HCT116 (cell line): ENCODE data around the gene HINT1. TPM values are rescaled to one million over a fixed set of nuclear protein-coding genes. Genes with fewer than 3 reads are reported as not detected.

ENCODE experiments used
- ATAC-seq: fragments of 200-7000 bp; cut with Tn5 transposase; 2 replicates; pipeline ENCODE4 v1.9.1; 2020; ENCODE audit warnings: mild to moderate bottlenecking, moderate library complexity
- BruUV-seq: library from RNA; stranded (reverse); fragments of 400-500 nt; replicated peaks from 2 replicates; lab custom pipeline; 2021; lab: Mats Ljungman, UMichigan
- CTCF ChIA-PET: fragments of 300-600 bp; sonication (Branson Sonifier 250); formaldehyde crosslinking; loops from one replicate; lab custom pipeline; 2021; ENCODE audit warnings: antibody characterized with exemption; lab: Charles Lee
- POLR2A ChIA-PET: fragments of 300-600, 350-600 bp; sonication (Branson Sonifier 250); formaldehyde crosslinking; loops from one replicate; lab custom pipeline; 2021; ENCODE audit warnings: antibody characterized with exemption; lab: Charles Lee
- RAD21 ChIA-PET, 2 experiments: fragments of 300-600 bp; sonication (Branson Sonifier 250); formaldehyde crosslinking; loops; one replicate each; lab custom pipeline; 2023; ENCODE audit warnings: low total read pairs in 2 of 2; ENCODE audit not compliant: uncharacterized antibody in 2 of 2, unreplicated experiment in 2 of 2, low non-redundant PET in 1 of 2; lab: Charles Lee
- DNase-seq: peaks from one replicate; pipeline ENCODE4 v3.0.0-alpha.2; 2010; ENCODE audit warnings: low read depth, low spot score
- H2AFZ ChIP-seq: fragments of 200-600 bp; shearing (Covaris generic), sonication (generic); 2 replicates; pipeline ENCODE4 v1.6.1; 2017; ENCODE audit warnings: low read depth, mixed run types, mixed read lengths, antibody characterized with exemption, low read length; ENCODE audit not compliant: poor library complexity, severe bottlenecking
- H3K27ac ChIP-seq: 2 replicates; pipeline ENCODE4 v1.5.1; 2012; ENCODE audit warnings: low read depth, low read length
- H3K27me3 ChIP-seq: fragments of 200-600 bp; sonication (generic); 2 replicates; pipeline ENCODE4 v1.6.1; 2016; ENCODE audit warnings: mixed run types, low read length, mixed read lengths; ENCODE audit not compliant: insufficient read depth
- H3K36me3 ChIP-seq, 2 experiments: fragments of 200-500 bp in 1 of 2; fragments of 200-600 bp in 1 of 2; sonication (Bioruptor generic) in 1 of 2; sonication (generic) in 1 of 2; 2 replicates each; pipeline versions ENCODE4 v1.5.1 to v1.6.1; 2014 to 2016; ENCODE audit warnings: low read length in 2 of 2, inconsistent platforms in 1 of 2, mixed read lengths in 1 of 2, mixed run types in 1 of 2; ENCODE audit not compliant: insufficient read depth in 2 of 2, control insufficient read depth in 1 of 2
- H3K4me1 ChIP-seq, 2 experiments: fragments of 200-600 bp in 1 of 2; sonication (generic) in 1 of 2; 2 replicates each; pipeline versions ENCODE4 v1.5.1 to v1.6.1; 2012 to 2017; ENCODE audit warnings: low read length in 2 of 2, inconsistent platforms in 1 of 2, mild to moderate bottlenecking in 1 of 2, mixed read lengths in 1 of 2, mixed run types in 1 of 2, moderate library complexity in 1 of 2; ENCODE audit not compliant: insufficient read depth in 2 of 2, control insufficient read depth in 1 of 2
- H3K4me2 ChIP-seq: fragments of 200-600 bp; sonication (generic); 2 replicates; pipeline ENCODE4 v1.6.1; 2017; ENCODE audit warnings: mixed run types, low read length, mixed read lengths
- H3K4me3 ChIP-seq, 2 experiments: fragments of 200-600 bp in 1 of 2; sonication (generic) in 1 of 2; replicated peaks in 1 of 2; 2 replicates each; pipeline ENCODE4 v1.5.1; 2011 to 2016; ENCODE audit warnings: low read length in 2 of 2, control low read depth in 1 of 2, low read depth in 1 of 2, mild to moderate bottlenecking in 1 of 2, mixed read lengths in 1 of 2, mixed run types in 1 of 2
- H3K79me2 ChIP-seq: fragments of 200-600 bp; sonication (generic); 2 replicates; pipeline ENCODE4 v1.6.1; 2017; ENCODE audit warnings: mild to moderate bottlenecking, mixed run types, low read length, moderate library complexity, mixed read lengths; ENCODE audit not compliant: insufficient read depth
- H3K9ac ChIP-seq: fragments of 200-600 bp; sonication (generic); 2 replicates; pipeline ENCODE4 v1.6.1; 2016; ENCODE audit warnings: low read length, mixed read lengths
- H3K9me2 ChIP-seq: fragments of 200-600 bp; sonication (generic), shearing (Covaris generic); 2 replicates; pipeline ENCODE4 v1.6.1; 2017; ENCODE audit warnings: mixed run types, mild to moderate bottlenecking, moderate library complexity; ENCODE audit not compliant: insufficient read depth
- H3K9me3 ChIP-seq, 2 experiments: fragments of 200-500 bp in 1 of 2; fragments of 200-600 bp in 1 of 2; sonication (Bioruptor generic) in 1 of 2; sonication (generic) in 1 of 2; 2 replicates each; pipeline ENCODE4 v1.6.1; 2014 to 2017; ENCODE audit warnings: low read length in 2 of 2, mixed read lengths in 2 of 2, inconsistent platforms in 1 of 2, low read depth in 1 of 2, mild to moderate bottlenecking in 1 of 2, mixed run types in 1 of 2, moderate library complexity in 1 of 2; ENCODE audit not compliant: control insufficient read depth in 1 of 2, insufficient read depth in 1 of 2
- H4K20me1 ChIP-seq: fragments of 200-600 bp; sonication (generic), shearing (Covaris generic); 2 replicates; pipeline ENCODE4 v1.6.1; 2017; ENCODE audit warnings: mixed run types, mild to moderate bottlenecking, moderate library complexity; ENCODE audit not compliant: insufficient read depth
- CBX3 ChIP-seq: IDR thresholded peaks from 2 replicates; pipeline ENCODE4 v1.6.1; 2012; ENCODE audit warnings: low read depth
- CEBPB ChIP-seq: IDR thresholded peaks from 2 replicates; pipeline ENCODE4 v1.6.1; 2012; ENCODE audit warnings: low read depth
- CTCF ChIP-seq, 3 experiments: fragments of 200-600 bp in 1 of 3; sonication (generic) in 1 of 3; IDR thresholded peaks in 2 of 3; conservative IDR thresholded peaks in 1 of 3; 2 replicates each; pipeline ENCODE4 v1.5.1; 2012 to 2017; ENCODE audit warnings: low read depth in 2 of 3, low read length in 2 of 3, antibody characterized with exemption in 1 of 3, borderline replicate concordance in 1 of 3, control low read depth in 1 of 3, mild to moderate bottlenecking in 1 of 3, mixed read lengths in 1 of 3, mixed run types in 1 of 3, moderate library complexity in 1 of 3; ENCODE audit not compliant: insufficient read depth in 1 of 3
- EGR1 ChIP-seq: IDR thresholded peaks from 2 replicates; pipeline ENCODE4 v1.6.1; 2012; ENCODE audit warnings: low read depth
- ELF1 ChIP-seq: IDR thresholded peaks from 2 replicates; pipeline ENCODE4 v1.6.1; 2012; ENCODE audit warnings: low read depth, borderline replicate concordance
- EZH2phosphoT487 ChIP-seq: fragments of 200-600 bp; IDR thresholded peaks from 2 replicates; pipeline ENCODE4 v1.6.1; 2018; ENCODE audit warnings: antibody characterized with exemption, borderline replicate concordance
- JUND ChIP-seq: IDR thresholded peaks from 2 replicates; pipeline ENCODE4 v1.6.1; 2012
- POLR2A ChIP-seq: IDR thresholded peaks from 2 replicates; pipeline ENCODE4 v1.7.0; 2011; ENCODE audit warnings: borderline replicate concordance; ENCODE audit not compliant: insufficient read depth, insufficient read length; ENCODE audit errors: extremely low read depth
- POLR2AphosphoS5 ChIP-seq: IDR thresholded peaks from 2 replicates; pipeline ENCODE4 v1.6.1; 2011; ENCODE audit warnings: mild to moderate bottlenecking, low read depth, low read length, moderate library complexity
- SRF ChIP-seq: IDR thresholded peaks from 2 replicates; pipeline ENCODE4 v1.6.1; 2012; ENCODE audit warnings: low read depth
- TCF7L2 ChIP-seq: IDR thresholded peaks from 2 replicates; pipeline ENCODE4 v1.7.0; 2011; ENCODE audit warnings: borderline replicate concordance, inconsistent platforms; ENCODE audit not compliant: insufficient read depth, insufficient read length; ENCODE audit errors: extremely low read depth
- ZBTB33 ChIP-seq: IDR thresholded peaks from 2 replicates; pipeline ENCODE4 v1.6.1; 2011; ENCODE audit warnings: mild to moderate bottlenecking, low read length, moderate library complexity; ENCODE audit not compliant: insufficient replicate concordance; ENCODE audit errors: extremely low read depth
- ZNF274 ChIP-seq: fragments of 200-500 bp; sonication (Bioruptor generic); IDR thresholded peaks from 2 replicates; pipeline ENCODE4 v1.6.1; 2014; ENCODE audit warnings: mild to moderate bottlenecking, low read depth, low read length, inconsistent platforms
- intact Hi-C: fragments of 100-400 bp; cut with micrococcal nuclease; formaldehyde crosslinking; loops from 2 replicates; pipeline ENCODE4 v1.10.0; 2022
- total RNA-seq: library from RNA; stranded (reverse); gene quantifications from one replicate; pipeline ENCODE4 v1.2.1, GENCODE V29; 2021; ENCODE audit not compliant: unreplicated experiment
- TF ChIP-seq, protein P1 (sequence below): IDR thresholded peaks from 2 replicates; pipeline ENCODE4 v1.6.1; 2012; ENCODE audit warnings: low read depth

Gene HINT1
- total RNA-seq, 1 experiment from 2014 or later = 222 TPM

- no peaks in the 10 kb centered on the region for H3K4me1 ChIP-seq
- intact Hi-C loops = no loop called here
- no peak overlapping the region for H3K9ac ChIP-seq
- no peaks in the 10 kb centered on the region for H3K27me3 ChIP-seq
- H3K9me2 ChIP-seq = no peaks in the 10 kb centered on the region
- H2AFZ ChIP-seq = no peak overlapping the region
- H3K9me3 ChIP-seq = no peaks in the 10 kb centered on the region
- DNase-seq = no peak
- H3K36me3 ChIP-seq = no peaks in the 10 kb centered on the region
- no peak overlapping the region for H3K27ac ChIP-seq
- POLR2A ChIA-PET = no interaction called here
- TF ChIP-seq POLR2AphosphoS5 = no peak
- TF ChIP-seq, all 23 proteins: peak for 0
- ChIA-PET CTCF (no interaction called here), RAD21 (no interaction called here)
- no peak overlapping the region for H3K4me2 ChIP-seq
- no peaks in the 10 kb centered on the region for H3K79me2 ChIP-seq
- H4K20me1 ChIP-seq = no peaks in the 10 kb centered on the region
- H3K4me3 ChIP-seq = no peak overlapping the region
- no peak for ATAC-seq
- BruUV-seq = no TSS peak
Observed at GRCh38 chr5:131206061-131206460, 41.0 kb upstream of the HINT1 start.

- ChIA-PET POLR2A (no interaction called here), RAD21 (no interaction called here), CTCF (no interaction called here)
- Histone ChIP-seq H2AFZ (no peak overlapping the region), H3K9me3 (no peaks in the 10 kb centered on the region), H3K4me3 (no peak overlapping the region), H3K79me2 (no peaks in the 10 kb centered on the region), H3K4me1 (no peaks in the 10 kb centered on the region), H3K9ac (no peak overlapping the region), H3K27me3 (no peaks in the 10 kb centered on the region), H3K4me2 (no peak overlapping the region), H3K36me3 (no peaks in the 10 kb centered on the region), H3K9me2 (no peaks in the 10 kb centered on the region), H3K27ac (no peak overlapping the region), H4K20me1 (no peaks in the 10 kb centered on the region)
- BruUV-seq = no TSS peak
- intact Hi-C loops = no loop called here
- DNase-seq (no peak), ATAC-seq (no peak)
- TF ChIP-seq ZNF274 (no peak), CEBPB (no peak), JUND (no peak), CBX3 (no peak), TCF7L2 (no peak), POLR2A (no peak), EGR1 (no peak), EZH2phosphoT487 (no peak), ZBTB33 (no peak), ELF1 (no peak), SRF (no peak), CTCF (IDR thresholded peaks at IDR 0.05 in 2 of 3, conservative IDR thresholded peaks at IDR 0.05 in 1 of 3; ENCODE audit: borderline replicate concordance in 1 of 3, insufficient read depth in 1 of 3, low read depth in 2 of 3, low read length in 2 of 3) (no peak)
- TF ChIP-seq, protein P1, sequence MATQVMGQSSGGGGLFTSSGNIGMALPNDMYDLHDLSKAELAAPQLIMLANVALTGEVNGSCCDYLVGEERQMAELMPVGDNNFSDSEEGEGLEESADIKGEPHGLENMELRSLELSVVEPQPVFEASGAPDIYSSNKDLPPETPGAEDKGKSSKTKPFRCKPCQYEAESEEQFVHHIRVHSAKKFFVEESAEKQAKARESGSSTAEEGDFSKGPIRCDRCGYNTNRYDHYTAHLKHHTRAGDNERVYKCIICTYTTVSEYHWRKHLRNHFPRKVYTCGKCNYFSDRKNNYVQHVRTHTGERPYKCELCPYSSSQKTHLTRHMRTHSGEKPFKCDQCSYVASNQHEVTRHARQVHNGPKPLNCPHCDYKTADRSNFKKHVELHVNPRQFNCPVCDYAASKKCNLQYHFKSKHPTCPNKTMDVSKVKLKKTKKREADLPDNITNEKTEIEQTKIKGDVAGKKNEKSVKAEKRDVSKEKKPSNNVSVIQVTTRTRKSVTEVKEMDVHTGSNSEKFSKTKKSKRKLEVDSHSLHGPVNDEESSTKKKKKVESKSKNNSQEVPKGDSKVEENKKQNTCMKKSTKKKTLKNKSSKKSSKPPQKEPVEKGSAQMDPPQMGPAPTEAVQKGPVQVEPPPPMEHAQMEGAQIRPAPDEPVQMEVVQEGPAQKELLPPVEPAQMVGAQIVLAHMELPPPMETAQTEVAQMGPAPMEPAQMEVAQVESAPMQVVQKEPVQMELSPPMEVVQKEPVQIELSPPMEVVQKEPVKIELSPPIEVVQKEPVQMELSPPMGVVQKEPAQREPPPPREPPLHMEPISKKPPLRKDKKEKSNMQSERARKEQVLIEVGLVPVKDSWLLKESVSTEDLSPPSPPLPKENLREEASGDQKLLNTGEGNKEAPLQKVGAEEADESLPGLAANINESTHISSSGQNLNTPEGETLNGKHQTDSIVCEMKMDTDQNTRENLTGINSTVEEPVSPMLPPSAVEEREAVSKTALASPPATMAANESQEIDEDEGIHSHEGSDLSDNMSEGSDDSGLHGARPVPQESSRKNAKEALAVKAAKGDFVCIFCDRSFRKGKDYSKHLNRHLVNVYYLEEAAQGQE = no peak
Observed at GRCh38 chr5:131204964-131205363, 39.9 kb upstream of the HINT1 start.
